Uterus (tissue), 4 donors: ENCODE measurements around the gene DHX29. TPM values are rescaled to one million over a fixed set of nuclear protein-coding genes. Genes with fewer than 3 reads are reported as not detected.
A peak's percentile ranks its signal among the peaks of the same experiment; 100 is the strongest.

Experiments
- DNase-seq, 2 donors: peaks; one replicate each; pipeline ENCODE4 v3.0.0-alpha.2; 2019 to 2020
- H3K27ac ChIP-seq, 2 donors: fragments of 200-600 bp; sonication (generic); 1 replicate in 1 of 2; 2 replicates in 1 of 2; pipeline ENCODE4 v1.5.1; 2016 to 2018
- H3K27me3 ChIP-seq, 2 donors: fragments of 200-600 bp; sonication (generic); one replicate each; pipeline ENCODE4 v1.5.1; 2018 to 2019; ENCODE audit warnings: control low read depth in 1 of 2
- H3K36me3 ChIP-seq, 2 donors: fragments of 200-600 bp; sonication (generic); one replicate each; pipeline ENCODE4 v1.5.1; 2019; ENCODE audit warnings: control low read depth in 1 of 2
- H3K4me1 ChIP-seq, 2 donors: fragments of 200-600 bp; sonication (generic); one replicate each; pipeline ENCODE4 v1.5.1; 2018 to 2019; ENCODE audit warnings: control low read depth in 1 of 2
- H3K4me3 ChIP-seq, 2 donors: fragments of 200-600 bp; sonication (generic); 1 replicate in 1 of 2; 2 replicates in 1 of 2; pipeline ENCODE4 v1.5.1; 2018 to 2019; ENCODE audit warnings: mild to moderate bottlenecking in 1 of 2
- H3K9me3 ChIP-seq, 2 donors: fragments of 200-600 bp; sonication (generic); one replicate each; pipeline ENCODE4 v1.5.1; 2019; ENCODE audit warnings: control low read depth in 1 of 2
- POLR2A ChIP-seq, 2 donors: fragments of 450-650 bp; IDR thresholded peaks; one replicate each; pipeline ENCODE4 v1.6.1; 2016; ENCODE audit warnings: antibody characterized with exemption in 2 of 2, mild to moderate bottlenecking in 1 of 2, moderate library complexity in 1 of 2
- intact Hi-C: fragments of 100-400 bp; cut with DNase I; formaldehyde crosslinking; loops from one replicate; pipeline ENCODE4 v1.15.1; 2023; ENCODE audit warnings: low total_unique reads
- total RNA-seq, 4 donors: library from RNA; depleted of rRNA in 3 of 4; stranded (reverse); fragments of >200 nt in 3 of 4; gene quantifications; one replicate each; pipeline versions ENCODE4 v1.1.0 to v1.2.4, GENCODE V29; 2014 to 2023
- TF ChIP-seq, protein P1 (sequence below), 4 experiments: fragments of 200-600 bp in 2 of 4; fragments of 450-650 bp in 2 of 4; sonication (generic) in 2 of 4; IDR thresholded peaks; one replicate each; pipeline ENCODE4 v1.5.1; 2016 to 2019; ENCODE audit warnings: antibody characterized with exemption in 4 of 4, mild to moderate bottlenecking in 2 of 4, moderate library complexity in 1 of 4
- donor health status: DM: yes; HTN: yes; CAD: no.

The DHX29 gene
- total RNA-seq, 4 donors from 2014 or later, result 22.0 to 44.4 (median 27.0) TPM

GRCh38 chr5:55333811-55334210 is 26.3 kb upstream of the DHX29 start:
- DNase-seq, result no peak
- Histone ChIP-seq H3K9me3 (no peaks in the 10 kb centered on the region), H3K27me3 (no peaks in the 10 kb centered on the region), H3K4me3 (no peak overlapping the region), H3K27ac (no peak overlapping the region), H3K4me1 (no peaks in the 10 kb centered on the region), H3K36me3 (no peaks in the 10 kb centered on the region)
- intact Hi-C loops, result no loop called here
- TF ChIP-seq, protein P1, sequence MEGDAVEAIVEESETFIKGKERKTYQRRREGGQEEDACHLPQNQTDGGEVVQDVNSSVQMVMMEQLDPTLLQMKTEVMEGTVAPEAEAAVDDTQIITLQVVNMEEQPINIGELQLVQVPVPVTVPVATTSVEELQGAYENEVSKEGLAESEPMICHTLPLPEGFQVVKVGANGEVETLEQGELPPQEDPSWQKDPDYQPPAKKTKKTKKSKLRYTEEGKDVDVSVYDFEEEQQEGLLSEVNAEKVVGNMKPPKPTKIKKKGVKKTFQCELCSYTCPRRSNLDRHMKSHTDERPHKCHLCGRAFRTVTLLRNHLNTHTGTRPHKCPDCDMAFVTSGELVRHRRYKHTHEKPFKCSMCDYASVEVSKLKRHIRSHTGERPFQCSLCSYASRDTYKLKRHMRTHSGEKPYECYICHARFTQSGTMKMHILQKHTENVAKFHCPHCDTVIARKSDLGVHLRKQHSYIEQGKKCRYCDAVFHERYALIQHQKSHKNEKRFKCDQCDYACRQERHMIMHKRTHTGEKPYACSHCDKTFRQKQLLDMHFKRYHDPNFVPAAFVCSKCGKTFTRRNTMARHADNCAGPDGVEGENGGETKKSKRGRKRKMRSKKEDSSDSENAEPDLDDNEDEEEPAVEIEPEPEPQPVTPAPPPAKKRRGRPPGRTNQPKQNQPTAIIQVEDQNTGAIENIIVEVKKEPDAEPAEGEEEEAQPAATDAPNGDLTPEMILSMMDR (IDR thresholded peaks at IDR 0.05), result no peak
- no peak for TF ChIP-seq POLR2A (IDR thresholded peaks at IDR 0.05)

DNA sequence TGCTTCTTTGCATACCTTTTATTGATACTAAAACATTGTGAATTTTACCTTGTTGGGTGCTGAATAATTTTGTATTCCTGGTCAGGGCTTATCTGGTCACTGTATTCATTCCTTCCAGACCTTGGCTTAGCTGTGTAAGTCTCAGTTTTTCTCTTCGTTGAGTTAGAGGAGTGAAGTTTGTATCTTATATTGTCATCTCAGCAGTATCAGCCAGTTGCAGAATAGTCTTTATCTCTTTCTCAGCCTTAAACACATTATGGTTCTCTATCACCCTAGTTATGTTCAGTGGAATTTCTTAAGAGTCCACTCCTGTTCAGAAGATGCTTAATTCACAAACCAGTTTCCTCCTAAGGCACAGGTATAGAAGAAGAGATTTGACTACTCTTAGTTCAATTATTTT is 25.5 kb upstream of the DHX29 start:
- TF ChIP-seq, protein P1 (IDR thresholded peaks at IDR 0.05), result no peak
- no peak for TF ChIP-seq POLR2A (IDR thresholded peaks at IDR 0.05)
- no peak for DNase-seq
- Histone ChIP-seq H3K9me3 (no peaks in the 10 kb centered on the region), H3K4me1 (no peaks in the 10 kb centered on the region), H3K36me3 (no peaks in the 10 kb centered on the region), H3K27ac (no peak overlapping the region), H3K27me3 (no peaks in the 10 kb centered on the region), H3K4me3 (no peak overlapping the region)
- intact Hi-C loops, result no loop called here

- H3K4me3 ChIP-seq, result no peak overlapping the region
- H3K27me3 ChIP-seq, result no peaks in the 10 kb centered on the region
- no peaks in the 10 kb centered on the region for H3K4me1 ChIP-seq
- no peaks in the 10 kb centered on the region for H3K9me3 ChIP-seq
- intact Hi-C loops, result no loop called here
- H3K36me3 ChIP-seq, result no peaks in the 10 kb centered on the region
- H3K27ac ChIP-seq, result no peak overlapping the region
- TF ChIP-seq, protein P1 (IDR thresholded peaks at IDR 0.05), result no peak
- no peak for TF ChIP-seq POLR2A (IDR thresholded peaks at IDR 0.05)
- no peak for DNase-seq
These were observed 23.8 kb upstream of the DHX29 start for GRCh38 chr5:55331321-55331720.

- Histone ChIP-seq H3K4me3 (no peak overlapping the region), H3K9me3 (no peaks in the 10 kb centered on the region), H3K4me1 (no peaks in the 10 kb centered on the region), H3K36me3 (no peaks in the 10 kb centered on the region), H3K27me3 (no peaks in the 10 kb centered on the region), H3K27ac (peak overlapping the region in 1 of 2 donors; percentile 12)
- no peak for TF ChIP-seq POLR2A (IDR thresholded peaks at IDR 0.05)
- TF ChIP-seq, protein P1 (IDR thresholded peaks at IDR 0.05), result no peak
- no peak for DNase-seq
- intact Hi-C loops, result loop anchor here (5.0 kb wide), 1 partner anchor 910 kb away; no protein-coding TSS in a partner anchor
These were observed 19.8 kb upstream of the DHX29 start for GRCh38 chr5:55327281-55327680.

DNA sequence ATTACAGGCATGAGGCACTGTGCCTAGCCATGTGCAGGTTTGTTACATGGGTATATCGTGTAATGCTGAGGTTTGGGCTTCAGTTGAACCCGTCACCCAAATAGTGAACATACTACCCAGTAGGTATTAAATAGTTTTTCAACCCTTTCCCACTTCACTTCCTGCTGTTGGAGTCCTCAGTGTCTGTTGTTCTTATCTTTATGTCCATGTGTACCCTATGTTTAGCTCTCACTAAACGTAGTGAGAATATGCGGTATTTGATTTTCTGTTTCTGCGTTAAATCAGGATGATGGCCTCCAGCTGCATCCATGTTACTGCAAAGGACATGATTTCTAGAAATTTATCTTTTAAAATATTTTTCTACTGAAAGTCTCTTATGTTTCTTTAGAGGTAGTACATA is 18.1 kb upstream of the DHX29 start:
- H3K4me3 ChIP-seq, result no peak overlapping the region
- no peak for TF ChIP-seq POLR2A (IDR thresholded peaks at IDR 0.05)
- TF ChIP-seq, protein P1 (IDR thresholded peaks at IDR 0.05), result no peak

More for the DNA sequence above, 18.1 kb upstream of the DHX29 start:
- DNase-seq, result no peak
- no peaks in the 10 kb centered on the region for H3K27me3 ChIP-seq
- no peak overlapping the region for H3K27ac ChIP-seq
- intact Hi-C loops, result loop anchor here (5.0 kb wide), 1 partner anchor 912 kb away; no protein-coding TSS in a partner anchor
- H3K4me1 ChIP-seq, result no peaks in the 10 kb centered on the region
- H3K9me3 ChIP-seq, result no peaks in the 10 kb centered on the region
- H3K36me3 ChIP-seq, result no peaks in the 10 kb centered on the region
